GM12878 (cell line): Measurements from ENCODE around the gene RTN4RL1. TPM values are rescaled to one million over a fixed set of nuclear protein-coding genes. Genes with fewer than 3 reads are reported as not detected.

Experiments
- ATAC-seq: fragments of 200-7000 bp; cut with Tn5 transposase; 3 replicates; pipeline ENCODE4 v1.9.1; 2020; ENCODE audit warnings: mild to moderate bottlenecking, moderate library complexity
- BruUV-seq: library from RNA; stranded (reverse); fragments of 400-500 nt; replicated peaks from 2 replicates; lab custom pipeline; 2021; lab: Mats Ljungman, UMichigan
- CTCF ChIA-PET: fragments of 300-600 bp; sonication (Branson Sonifier 250); formaldehyde crosslinking; extraction: SDS; loops from one replicate; lab custom pipeline; 2021; ENCODE audit warnings: inconsistent platforms; lab: Yijun Ruan, JAX
- POLR2A ChIA-PET: fragments of 350-600 bp; formaldehyde crosslinking; extraction: SDS; loops from one replicate; lab custom pipeline; 2021; ENCODE audit warnings: inconsistent platforms; lab: Charles Lee
- RAD21 ChIA-PET: fragments of 300-600 bp; sonication (Branson Sonifier 250); formaldehyde crosslinking; loops from one replicate; lab custom pipeline; 2023; ENCODE audit warnings: antibody characterized with exemption; ENCODE audit not compliant: unreplicated experiment; lab: Charles Lee
- SMC1A ChIA-PET: fragments of 300-600 bp; sonication (Branson Sonifier 250); formaldehyde crosslinking; loops from one replicate; lab custom pipeline; 2023; ENCODE audit not compliant: unreplicated experiment, uncharacterized antibody; lab: Charles Lee
- DNase-seq: peaks from one replicate; pipeline ENCODE4 v3.0.0-alpha.2; 2011; ENCODE audit warnings: low read depth, low spot score
- FAIRE-seq: peaks from 3 replicates; lab custom pipeline; 2011; peaks lifted over from hg19 to GRCh38; lab: Jason Lieb, UNC
- H2AFZ ChIP-seq: 2 replicates; pipeline ENCODE4 v1.6.0; 2011; ENCODE audit warnings: low read depth, low read length, control low read depth; ENCODE audit not compliant: control insufficient read depth
- H3K27ac ChIP-seq: 2 replicates; pipeline ENCODE4 v1.5.1; 2011; ENCODE audit warnings: control low read depth; ENCODE audit not compliant: control insufficient read depth, insufficient read depth
- H3K27me3 ChIP-seq, 2 experiments: replicated peaks in 1 of 2; 2 replicates each; pipeline versions ENCODE4 v1.6.0 to v1.6.1; 2011; ENCODE audit warnings: low read length in 1 of 2; ENCODE audit not compliant: control insufficient read depth in 2 of 2, insufficient read depth in 2 of 2
- H3K36me3 ChIP-seq, 2 experiments: 2 replicates each; pipeline ENCODE4 v1.5.1; 2011; ENCODE audit warnings: low read length in 1 of 2; ENCODE audit not compliant: control insufficient read depth in 2 of 2, insufficient read depth in 2 of 2
- H3K4me1 ChIP-seq: 2 replicates; pipeline ENCODE4 v1.6.1; 2011; ENCODE audit warnings: mild to moderate bottlenecking, low read length, moderate library complexity, mixed read lengths; ENCODE audit not compliant: control insufficient read depth, insufficient read depth
- H3K4me2 ChIP-seq: 2 replicates; pipeline ENCODE4 v1.6.0; 2011; ENCODE audit warnings: control low read depth; ENCODE audit not compliant: control insufficient read depth, insufficient read depth
- H3K4me3 ChIP-seq: fragments of 200-600 bp; sonication (generic); 2 replicates; pipeline ENCODE4 v1.5.1; 2016
- H3K79me2 ChIP-seq: 2 replicates; pipeline ENCODE4 v1.6.0; 2011; ENCODE audit warnings: low read length; ENCODE audit not compliant: control insufficient read depth, insufficient read depth
- H3K9ac ChIP-seq: 2 replicates; pipeline ENCODE4 v1.8.0; 2011; ENCODE audit warnings: low read length, control low read depth, mixed read lengths; ENCODE audit not compliant: control insufficient read depth, insufficient read depth
- H3K9me3 ChIP-seq: replicated peaks from 3 replicates; pipeline ENCODE4 v1.5.1; 2011; ENCODE audit warnings: mild to moderate bottlenecking, low read length; ENCODE audit not compliant: control insufficient read depth, insufficient read depth
- H4K20me1 ChIP-seq: 2 replicates; pipeline ENCODE4 v1.6.0; 2011; ENCODE audit not compliant: control insufficient read depth, insufficient read depth
- ATF3 ChIP-seq: IDR thresholded peaks from 2 replicates; pipeline ENCODE4 v1.6.1; 2011; ENCODE audit warnings: low read depth, mild to moderate bottlenecking, low read length, moderate library complexity, borderline replicate concordance; ENCODE audit errors: extremely low read depth
- CTCF ChIP-seq, 3 experiments: IDR thresholded peaks in 2 of 3; conservative IDR thresholded peaks in 1 of 3; 2 replicates each; pipeline ENCODE4 v1.5.1; 2011; ENCODE audit warnings: low read depth in 3 of 3, low read length in 3 of 3, mild to moderate bottlenecking in 3 of 3, control low read depth in 2 of 3, moderate library complexity in 2 of 3, inconsistent platforms in 1 of 3, mixed read lengths in 1 of 3; ENCODE audit not compliant: control insufficient read depth in 2 of 3, insufficient read depth in 1 of 3; ENCODE audit errors: extremely low read depth in 1 of 3
- E2F4 ChIP-seq: IDR thresholded peaks from 2 replicates; pipeline ENCODE4 v1.6.1; 2012; ENCODE audit warnings: low read depth, low read length, improper control_type of control experiment
- EED ChIP-seq: sonication (generic); IDR thresholded peaks from 2 replicates; pipeline ENCODE4 v1.6.1; 2016; ENCODE audit warnings: antibody characterized with exemption, low read depth
- LARP7 ChIP-seq: fragments of 450-650 bp; IDR thresholded peaks from 2 replicates; pipeline ENCODE4 v1.6.1; 2017; ENCODE audit warnings: mild to moderate bottlenecking
- MYB ChIP-seq: fragments of 150-350 bp; IDR thresholded peaks from 2 replicates; pipeline ENCODE4 v1.6.1; 2014; ENCODE audit warnings: mild to moderate bottlenecking, low read depth, low read length, borderline replicate concordance
- NRF1 ChIP-seq: conservative IDR thresholded peaks from 2 replicates; pipeline ENCODE4 v1.6.1; 2011; ENCODE audit warnings: mild to moderate bottlenecking, low read depth, low read length, improper control_type of control experiment
- REST ChIP-seq: IDR thresholded peaks from 2 replicates; pipeline ENCODE4 v1.6.1; 2012; ENCODE audit warnings: mild to moderate bottlenecking, low read depth, low read length
- RFX5 ChIP-seq: IDR thresholded peaks from 2 replicates; pipeline ENCODE4 v1.6.1; 2011; ENCODE audit warnings: low read depth, low read length, improper control_type of control experiment
- SREBF1 ChIP-seq: IDR thresholded peaks from 2 replicates; pipeline ENCODE4 v1.6.1; 2012; ENCODE audit warnings: mild to moderate bottlenecking, low read length
- SRF ChIP-seq, 2 experiments: IDR thresholded peaks; 2 replicates each; pipeline ENCODE4 v1.6.1; 2011; ENCODE audit warnings: low read depth in 2 of 2, low read length in 2 of 2, mild to moderate bottlenecking in 1 of 2, moderate library complexity in 1 of 2
- TCF7 ChIP-seq: IDR thresholded peaks from 2 replicates; pipeline ENCODE4 v1.6.1; 2014; ENCODE audit warnings: antibody characterized with exemption, borderline replicate concordance
- USF1 ChIP-seq: IDR thresholded peaks from 2 replicates; pipeline ENCODE4 v1.6.1; 2011; ENCODE audit warnings: borderline replicate concordance, low read depth, mild to moderate bottlenecking, moderate library complexity, mixed read lengths, low read length; ENCODE audit not compliant: insufficient read depth; ENCODE audit errors: extremely low read length
- ZNF24 ChIP-seq: fragments of 450-650 bp; IDR thresholded peaks from 2 replicates; pipeline ENCODE4 v1.6.1; 2017; ENCODE audit warnings: antibody characterized with exemption, mild to moderate bottlenecking
- WGBS: methylation state at CpG from one replicate; pipeline ENCODE4 v1.1.6; 2016; ENCODE audit warnings: low lambda C conversion rate; ENCODE audit not compliant: insufficient replicate concordance, insufficient coverage; ENCODE audit errors: missing lambda C conversion rate; 5-methylcytosine and 5-hydroxymethylcytosine counted together
- in situ Hi-C: fragments of 300-500 bp; cut with MboI; formaldehyde crosslinking; loops from 9 replicates; pipeline ENCODE4 v1.14.3; 2018; ENCODE audit warnings: mixed read lengths
- intact Hi-C: fragments of 100-400 bp; cut with micrococcal nuclease; formaldehyde crosslinking; loops from one replicate; pipeline ENCODE4 v1.14.2; 2022; ENCODE audit not compliant: unreplicated experiment
- polyA plus RNA-seq, 11 experiments: library from polyadenylated mRNA; depleted of rRNA in 4 of 11; unstranded in 6 of 11; stranded (reverse) in 5 of 11; fragments of >200 nt; fragmentation: Nextera tagmentation in 4 of 11; fragmentation: Illumina TruSeq in 1 of 11; extraction: Ambion mirVana in 4 of 11; extraction: Trizol in 1 of 11; gene quantifications; 1 replicate in 1 of 11; 2 replicates in 10 of 11; pipeline versions ENCODE4 v1.2.1 to v1.2.3, GENCODE V29; 2011 to 2016; ENCODE audit warnings: inconsistent platforms in 2 of 11, missing spikeins in 2 of 11, low read depth in 1 of 11
- total RNA-seq, 4 experiments: library from RNA; depleted of rRNA in 3 of 4; stranded (reverse); fragments of >200 nt in 3 of 4; fragmentation: Illumina TruSeq in 1 of 4; extraction: Trizol in 1 of 4; gene quantifications; 2 replicates each; pipeline versions ENCODE4 v1.2.1 to v1.2.3, GENCODE V29; 2013 to 2021

RTN4RL1 gene
- total and polyA plus RNA-seq, 10 of the 15 experiments (the other 5 are each of a cell fraction or from before 2014, with no cell fraction given), result 0.08 to 0.11 (median 0.10) TPM; not detected in 7

GRCh38 chr17:1916316-1916715, 108.8 kb downstream of the RTN4RL1 start:
- BruUV-seq, result no TSS peak
- Histone ChIP-seq H3K4me1 (no peaks in the 10 kb centered on the region), H4K20me1 (no peaks in the 10 kb centered on the region), H3K4me2 (no peak overlapping the region), H3K27ac (no peak overlapping the region), H3K79me2 (no peaks in the 10 kb centered on the region), H3K4me3 (no peak overlapping the region), H3K9ac (no peak overlapping the region), H2AFZ (no peak overlapping the region), H3K36me3 (no peaks in the 10 kb centered on the region), H3K27me3 (no peaks in the 10 kb centered on the region; a peak in 2 of 4 replicates), H3K9me3 (no peaks in the 10 kb centered on the region)
- POLR2A ChIA-PET, result no interaction called here
- WGBS, result 64% methylated on average over 14 of the region's 14 CpGs
- FAIRE-seq (no peak), ATAC-seq (no peak), DNase-seq (no peak)
- in situ Hi-C loops (loop anchor here (25.0 kb wide), 1 partner anchor 96 kb away; no protein-coding TSS in a partner anchor), intact Hi-C loops (no loop called here)
- RAD21 ChIA-PET, result no interaction called here
- CTCF ChIA-PET, result interaction anchor here (0.6 to 0.7 kb wide), 2 partner anchors 57 to 154 kb away, joined by 3 read pairs; no protein-coding TSS in a partner anchor
- SMC1A ChIA-PET, result no interaction called here
- TF ChIP-seq NRF1 (no peak), EED (no peak), SRF (IDR thresholded peaks at IDR 0.05; ENCODE audit: low read depth in 2 of 2, low read length in 2 of 2) (no peak), ZNF24 (no peak), E2F4 (no peak), CTCF (IDR thresholded peaks at IDR 0.05 in 2 of 3, conservative IDR thresholded peaks at IDR 0.05 in 1 of 3; ENCODE audit: control insufficient read depth in 2 of 3, extremely low read depth in 1 of 3, insufficient read depth in 1 of 3, low read depth in 3 of 3, low read length in 3 of 3) (no peak), REST (no peak), MYB (no peak), SREBF1 (no peak), LARP7 (no peak), ATF3 (no peak), USF1 (no peak), RFX5 (no peak), TCF7 (no peak)
